DMS79 treated with DMSO at 0.1 percent for 48 hours (cell line): ENCODE results near the gene TLCD5.
A peak's percentile ranks its signal among the peaks of the same experiment; 100 is the strongest.

Experiments
- DNase-seq: peaks from one replicate; lab custom pipeline; 2025; lab: John Stamatoyannopoulos, UW

TLCD5 gene

DNA sequence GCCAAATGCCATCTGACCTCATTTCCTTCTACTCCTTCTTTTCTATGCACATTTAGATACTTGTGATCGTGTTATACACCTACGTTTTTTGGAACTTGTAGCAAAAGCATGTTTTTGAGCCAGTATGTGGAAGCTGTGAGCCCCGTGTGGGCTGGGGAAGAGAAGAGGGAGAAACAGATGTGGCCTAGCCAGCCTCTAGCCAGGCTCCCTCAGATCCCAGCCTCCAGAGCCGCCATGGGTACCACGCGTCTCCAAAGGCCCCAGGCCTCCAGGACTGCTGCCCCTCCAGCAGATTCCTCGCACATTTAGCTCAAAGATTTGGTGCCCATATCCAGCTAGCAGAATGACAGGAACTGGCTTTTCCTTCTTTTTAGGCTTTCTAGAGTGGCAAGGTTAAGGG lies 17.0 kb upstream of the TLCD5 start:
- DNase-seq: no peak

DNA sequence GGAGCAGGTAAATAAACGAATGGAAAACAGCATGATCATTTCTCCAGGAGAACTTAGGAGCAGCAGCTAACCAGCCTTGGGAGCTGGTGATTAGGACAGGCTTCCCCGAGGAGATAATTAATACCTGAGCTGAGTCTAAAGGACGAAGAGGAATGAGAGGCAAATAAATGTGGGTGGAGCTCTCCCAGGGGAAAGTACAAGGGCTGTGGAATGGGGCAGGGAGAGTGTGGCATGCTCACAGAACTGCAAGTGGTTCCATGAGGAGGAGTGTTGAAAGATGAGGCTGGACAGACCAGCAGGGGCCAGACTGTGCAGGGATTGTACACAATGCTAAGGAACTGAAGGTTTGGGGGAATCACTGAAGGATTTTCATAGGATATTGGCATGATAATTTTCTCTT lies 14.2 kb upstream of the TLCD5 start:
- DNase-seq: no peak

DNA sequence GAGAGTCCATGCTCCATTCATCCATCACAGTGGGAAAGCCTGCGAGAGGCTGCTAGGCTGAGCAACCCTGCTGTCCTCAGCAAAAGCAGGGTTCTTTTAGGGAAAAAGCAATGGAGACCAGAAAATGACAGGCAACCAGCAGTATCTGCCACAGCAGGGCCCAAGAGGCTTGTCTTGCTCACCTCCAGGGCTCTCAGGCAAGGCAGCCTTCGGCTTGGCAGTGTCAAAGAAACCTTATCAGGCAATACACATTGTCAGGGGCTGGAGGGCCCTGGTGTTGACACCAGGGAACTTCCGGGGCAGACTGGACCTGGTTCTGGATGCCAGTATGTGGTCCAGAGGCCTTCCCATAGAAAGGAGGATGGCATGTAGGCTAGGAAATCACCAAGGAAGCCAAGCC lies 10.2 kb upstream of the TLCD5 start:
- DNase-seq: no peak

DNA sequence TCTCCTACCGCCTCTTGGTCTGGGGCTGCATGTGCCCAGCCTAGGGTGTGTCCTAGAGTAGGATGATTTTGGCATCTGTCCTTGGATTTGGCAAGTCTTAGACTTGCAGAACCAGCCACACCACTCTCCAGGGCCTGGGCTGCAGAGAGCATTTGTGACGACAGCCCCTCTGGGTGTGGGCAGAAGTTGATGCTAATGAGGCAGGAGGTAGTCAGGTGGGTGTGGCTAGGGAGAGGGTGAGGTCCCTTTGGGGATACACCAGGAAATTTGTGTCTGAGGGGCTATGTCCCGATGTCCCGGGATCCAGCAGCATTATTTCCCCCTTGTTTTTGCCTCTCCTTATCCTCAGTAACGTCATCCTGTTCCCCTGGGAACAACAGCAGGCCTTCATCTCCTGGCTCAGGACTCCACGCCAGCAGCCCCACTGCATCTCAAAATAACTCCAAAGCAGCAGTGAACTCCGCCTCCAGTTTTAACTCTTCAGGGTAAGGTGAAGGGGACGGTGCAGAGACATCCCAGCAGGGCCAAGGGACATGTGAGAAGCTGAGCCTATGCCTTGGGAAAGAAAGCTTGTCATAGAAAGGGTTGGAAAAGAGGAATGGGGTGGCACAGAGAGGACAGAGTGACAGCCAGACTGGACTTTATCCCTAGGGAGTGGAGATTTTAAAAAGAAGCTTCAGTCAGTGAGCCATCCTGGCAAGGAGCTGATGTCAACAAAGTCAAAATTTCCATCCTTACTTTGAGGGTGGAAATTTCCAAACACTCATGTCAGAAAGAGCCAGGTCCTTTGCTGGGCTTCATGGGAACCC lies 8.0 kb upstream of the TLCD5 start:
- peak; percentile 86 for DNase-seq

DNA sequence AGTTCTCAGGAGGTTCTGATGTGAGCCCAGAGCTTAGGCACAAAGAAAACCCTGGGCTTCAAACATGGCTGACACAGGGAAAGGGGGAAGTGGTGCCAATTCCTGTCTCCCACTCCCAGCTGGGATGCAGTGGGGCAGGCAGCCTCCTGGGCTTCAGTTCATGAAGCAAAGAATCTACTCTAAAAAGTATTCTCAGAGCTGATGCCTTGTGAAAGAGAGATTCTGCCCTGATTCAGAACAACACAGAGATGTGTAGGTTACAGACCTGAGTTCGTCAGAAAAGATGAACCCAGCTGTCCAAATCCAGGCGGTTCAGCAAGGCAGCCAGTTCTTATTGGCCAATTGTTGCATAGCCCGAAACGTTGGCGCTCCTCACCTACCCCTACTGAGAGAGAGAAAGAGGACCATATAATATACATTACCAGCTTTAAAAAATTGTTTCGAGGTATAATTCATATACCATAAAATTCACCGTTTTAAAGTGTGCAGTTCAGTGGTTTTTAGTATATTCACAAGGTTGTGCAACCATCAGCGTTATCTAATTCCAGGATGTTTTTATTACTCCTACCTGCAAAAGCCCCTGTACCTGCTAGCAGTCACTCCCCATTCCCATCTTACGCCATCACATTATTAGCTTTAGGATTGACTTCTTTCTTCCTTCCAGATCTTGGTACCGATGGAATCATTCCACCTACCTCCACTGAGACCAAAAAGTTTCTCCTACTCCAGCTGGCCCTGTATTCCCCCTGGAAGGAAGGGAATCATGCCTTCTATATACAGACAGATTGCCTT lies 7.2 kb upstream of the TLCD5 start:
- DNase-seq: no peak

DNA sequence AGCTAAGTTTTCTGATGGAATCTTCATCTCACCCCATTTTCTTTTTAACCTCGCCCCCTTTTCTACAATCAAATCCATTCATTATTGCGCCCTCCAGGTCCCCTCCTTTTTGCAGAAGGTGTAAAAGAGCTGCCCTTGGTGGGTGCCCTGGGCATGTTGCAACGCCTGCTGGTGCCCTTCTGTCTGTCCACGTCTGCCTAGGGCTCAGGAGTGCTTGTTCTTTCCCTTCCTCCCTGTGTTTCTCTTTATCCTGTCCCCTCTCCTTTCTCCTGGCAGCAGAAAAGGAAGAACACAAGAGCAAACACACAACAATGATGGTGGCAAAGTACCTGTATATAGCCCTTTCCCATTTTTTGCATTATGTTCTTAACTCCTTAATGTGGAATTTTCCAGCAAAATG lies 6.2 kb upstream of the TLCD5 start:
- DNase-seq: no peak

DNA sequence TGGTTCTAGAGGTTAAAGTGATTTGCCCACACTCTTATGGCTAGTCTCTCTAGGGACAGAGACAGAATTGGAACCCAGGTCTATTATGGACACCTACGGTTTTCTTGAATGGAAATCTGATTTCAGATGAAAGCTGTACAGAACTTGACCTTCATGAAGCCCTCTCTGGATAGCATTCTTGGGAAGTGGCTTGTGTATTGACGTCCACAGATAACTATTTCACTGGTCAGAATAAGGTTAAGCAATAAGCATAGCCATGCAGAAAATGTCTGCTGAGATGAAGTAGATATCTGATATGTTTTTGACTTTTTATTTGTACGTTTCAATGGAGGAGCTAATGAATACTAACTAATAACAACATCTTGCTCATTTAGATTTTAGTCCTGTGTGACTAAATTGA lies 1.1 kb downstream of the TLCD5 start:
- DNase-seq: no peak

DNA sequence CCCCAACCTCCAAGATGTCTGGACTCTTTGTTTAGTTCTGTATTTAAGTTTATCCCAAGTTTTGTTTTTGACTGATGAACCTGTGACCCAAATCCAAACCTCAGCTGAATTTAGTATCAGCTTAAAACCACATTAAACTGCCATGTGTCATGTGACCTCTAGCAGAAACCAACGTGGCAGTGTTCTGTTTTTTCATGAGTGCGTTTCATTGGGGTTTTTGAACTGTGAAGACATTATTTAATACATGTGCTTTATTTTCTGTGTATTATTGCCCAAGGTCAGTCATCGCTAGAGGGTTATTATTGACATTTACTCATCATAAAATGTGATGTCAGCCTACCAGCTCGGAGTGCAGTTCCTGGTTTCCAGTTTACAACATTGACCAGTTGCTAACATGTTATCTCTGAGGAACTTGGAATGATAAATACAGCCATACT lies 1.8 kb downstream of the TLCD5 start:
- no peak for DNase-seq

DNA sequence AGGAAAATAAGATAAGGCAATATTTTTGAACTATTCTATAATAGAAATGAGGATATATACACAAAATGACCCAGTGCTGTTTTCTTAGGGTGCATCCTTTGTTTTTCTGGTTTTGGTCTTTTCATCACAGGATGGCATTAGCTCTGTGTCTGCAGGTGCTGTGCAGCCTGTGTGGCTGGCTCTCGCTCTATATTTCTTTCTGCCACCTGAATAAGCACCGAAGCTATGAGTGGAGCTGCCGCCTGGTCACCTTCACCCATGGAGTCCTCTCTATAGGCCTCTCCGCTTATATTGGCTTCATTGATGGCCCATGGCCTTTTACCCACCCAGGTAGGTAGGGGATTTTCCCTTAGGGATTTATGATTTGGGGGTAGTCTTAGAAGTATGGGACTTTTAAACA lies 2.2 kb downstream of the TLCD5 start:
- DNase-seq: no peak

DNA sequence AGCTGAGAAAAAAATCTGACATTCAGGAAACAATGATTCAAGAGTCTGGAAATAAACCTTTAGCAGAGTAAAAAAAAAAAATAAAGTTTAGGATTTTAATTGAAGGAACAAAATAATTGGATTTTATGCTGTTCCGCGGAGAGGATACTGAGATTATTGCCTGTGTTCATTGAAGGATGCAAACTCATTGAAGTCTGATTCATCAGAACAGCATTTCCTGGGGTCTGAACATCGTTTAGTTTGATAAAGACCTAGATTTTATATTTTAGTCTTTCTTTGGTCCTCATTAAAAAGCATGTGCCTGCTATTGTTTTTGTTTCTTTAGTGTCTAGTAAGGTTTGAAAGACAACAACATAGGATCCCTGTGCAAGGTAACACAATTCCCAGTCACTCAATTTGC lies 4.5 kb downstream of the TLCD5 start:
- no peak for DNase-seq

DNA sequence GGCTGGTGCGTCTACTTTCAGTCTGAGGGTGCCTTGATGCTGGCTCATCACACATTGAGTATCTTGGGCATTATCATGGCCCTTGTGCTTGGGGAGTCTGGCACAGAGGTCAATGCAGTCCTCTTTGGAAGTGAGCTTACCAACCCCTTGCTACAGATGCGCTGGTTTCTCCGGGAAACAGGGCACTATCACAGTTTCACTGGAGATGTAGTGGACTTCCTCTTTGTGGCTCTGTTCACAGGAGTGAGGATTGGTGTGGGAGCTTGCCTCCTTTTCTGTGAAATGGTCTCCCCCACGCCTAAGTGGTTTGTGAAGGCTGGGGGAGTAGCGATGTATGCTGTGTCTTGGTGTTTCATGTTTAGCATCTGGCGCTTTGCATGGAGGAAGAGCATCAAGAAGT lies 4.9 kb downstream of the TLCD5 start:
- no peak for DNase-seq

DNA sequence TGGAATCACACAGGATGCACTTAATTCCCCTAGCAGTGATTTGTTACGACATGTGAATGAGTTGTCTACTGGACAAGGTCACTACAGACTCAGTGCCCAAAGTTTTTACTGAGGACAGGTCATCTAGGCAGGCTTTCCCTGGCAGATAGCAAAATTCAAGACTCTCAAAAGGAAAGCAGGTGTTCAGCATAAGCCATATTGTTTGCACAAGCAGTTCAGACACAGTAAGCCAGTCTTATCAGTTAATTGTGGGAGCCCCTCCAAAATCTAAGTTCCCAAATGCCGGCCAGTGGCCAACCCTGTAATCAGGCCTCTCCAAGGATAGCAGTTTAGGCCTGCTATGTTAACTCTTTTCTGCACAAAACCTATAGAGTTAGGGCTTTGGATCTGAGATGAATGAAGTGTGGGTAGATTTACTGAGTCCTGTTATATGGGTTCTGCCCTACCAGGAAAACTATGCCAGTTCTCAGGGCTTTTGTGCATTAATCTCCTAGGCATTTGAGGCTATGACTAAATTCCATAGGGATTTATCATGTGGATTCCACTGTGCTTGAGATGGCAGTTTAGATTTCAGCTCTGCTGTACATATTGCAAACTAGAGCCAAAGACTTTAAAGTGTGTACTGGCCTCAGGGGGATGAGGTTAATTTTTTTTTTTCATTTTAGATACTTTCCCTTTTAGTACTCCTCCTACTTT lies 6.3 kb downstream of the TLCD5 start:
- DNase-seq: no peak

DNA sequence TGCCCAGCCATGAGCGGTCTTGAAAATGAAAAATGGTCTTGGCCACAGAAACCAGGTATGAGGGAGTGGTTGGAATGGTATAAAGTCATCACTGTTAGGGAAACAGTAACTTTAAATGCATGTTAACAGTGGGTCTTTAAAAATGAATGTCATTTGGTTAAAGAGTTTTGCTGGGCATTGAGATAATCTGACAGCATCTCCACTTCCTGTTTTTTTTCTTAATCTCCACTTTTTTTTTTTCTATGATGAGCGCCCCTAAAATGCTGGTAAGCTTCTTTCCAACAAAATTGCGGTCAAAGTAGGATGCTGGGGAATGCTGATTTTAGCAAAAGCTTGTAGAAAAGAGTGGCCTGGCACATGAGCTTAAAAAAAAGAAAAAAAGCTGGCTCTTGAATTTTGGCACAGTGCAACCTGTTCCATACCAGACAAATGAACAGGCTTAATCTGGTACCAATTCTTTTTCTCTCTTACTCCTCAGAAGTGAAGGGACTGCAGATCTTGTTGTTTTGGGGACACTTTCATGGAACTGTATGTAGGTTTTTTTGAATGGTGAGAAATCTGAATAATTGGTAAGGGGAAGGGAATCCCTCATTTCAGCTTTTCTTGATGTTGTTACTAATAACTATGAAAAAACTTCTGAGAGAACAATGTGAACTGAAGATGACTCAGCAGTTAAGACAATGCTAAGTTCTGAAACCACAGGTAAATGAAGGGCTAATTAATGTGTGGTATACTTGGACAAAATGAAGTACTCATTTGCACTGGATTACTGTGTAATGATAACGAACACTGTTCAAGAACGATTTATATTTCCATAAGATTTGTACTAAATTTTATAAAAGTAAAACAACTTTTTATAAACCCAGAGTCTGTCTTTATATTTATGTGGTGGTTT lies 8.0 kb downstream of the TLCD5 start:
- DNase-seq: no peak

DNA sequence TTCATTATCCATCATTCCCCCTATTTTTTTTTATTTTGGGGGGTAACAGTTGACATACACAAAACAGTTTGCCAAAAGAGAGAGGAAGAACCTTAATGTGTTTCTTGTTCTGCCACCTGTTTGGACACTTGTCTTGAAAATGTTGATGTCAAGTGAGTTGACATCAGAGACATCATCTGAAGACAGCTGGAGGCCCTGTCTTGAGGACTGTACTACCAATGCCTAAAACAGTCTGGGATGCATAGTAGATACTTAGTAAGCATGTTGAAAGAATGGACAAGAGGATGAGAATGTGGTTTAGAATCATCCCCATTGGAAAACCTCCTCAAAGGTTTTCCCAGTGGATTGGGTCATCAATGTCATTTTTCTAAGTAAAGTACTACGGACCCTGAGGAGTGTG lies 8.7 kb downstream of the TLCD5 start:
- no peak for DNase-seq

DNA sequence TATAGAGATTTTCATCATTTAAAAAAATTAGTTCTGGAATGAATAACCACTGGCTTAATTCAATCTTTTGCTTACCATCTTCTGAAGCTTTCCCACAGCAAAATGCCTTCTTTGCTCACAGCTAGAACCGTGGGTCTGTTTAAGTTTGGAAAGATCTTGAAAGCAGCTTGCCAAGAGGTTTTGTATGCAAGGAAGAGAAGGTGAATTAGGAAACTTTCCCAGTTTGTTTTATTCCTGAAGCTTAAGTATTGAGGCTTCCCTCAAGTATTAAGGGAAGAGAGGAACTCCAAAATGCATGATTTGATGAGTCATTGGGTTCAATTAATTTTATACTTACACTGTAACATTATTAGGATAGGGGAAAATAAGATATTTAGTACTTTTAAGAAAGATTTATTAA lies 9.2 kb downstream of the TLCD5 start:
- DNase-seq: no peak

DNA sequence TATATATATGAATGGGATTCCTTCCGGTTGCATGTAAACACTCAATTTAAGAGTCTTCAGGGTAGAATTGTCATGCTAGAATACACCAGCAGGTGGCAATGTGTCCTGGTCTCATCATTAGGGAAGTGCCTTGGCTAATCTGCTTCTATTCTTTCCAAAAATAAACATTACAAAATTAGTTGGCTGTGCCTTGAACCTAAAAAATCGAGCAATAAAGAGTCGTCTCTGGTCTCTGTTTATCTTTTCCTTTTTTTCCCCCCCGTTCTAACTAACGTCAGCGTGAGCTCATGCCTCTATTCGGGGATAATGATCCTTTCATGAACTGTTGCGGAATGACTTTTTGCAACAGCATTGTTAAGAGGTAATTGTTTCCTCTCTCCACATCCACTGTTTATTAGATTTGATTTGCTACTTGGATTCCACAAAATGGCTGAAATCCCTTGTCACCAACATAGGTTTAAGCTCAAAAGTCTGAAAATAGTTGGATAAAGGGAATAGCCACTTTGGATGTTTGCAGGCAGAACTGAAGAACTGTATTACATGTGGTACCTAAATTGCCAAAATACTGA lies 9.9 kb downstream of the TLCD5 start:
- peak; percentile 97 for DNase-seq

DNA sequence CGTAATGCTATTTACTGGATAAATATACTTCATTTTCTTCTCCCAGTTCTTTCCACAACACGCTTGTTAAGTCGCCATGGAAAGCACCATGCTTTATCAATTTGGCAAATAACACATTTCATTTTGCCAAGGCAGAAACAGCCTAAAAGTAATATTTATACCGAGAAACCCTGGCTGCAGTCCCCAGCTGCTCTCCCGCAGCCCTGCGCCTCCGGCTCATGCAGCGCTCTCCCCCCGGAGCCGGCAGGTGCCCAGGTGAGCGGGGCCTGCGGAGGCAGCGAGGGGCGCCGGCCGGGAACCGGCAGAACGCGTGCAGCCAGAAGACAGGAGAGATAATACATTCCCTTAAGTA lies 10.4 kb downstream of the TLCD5 start:
- DNase-seq: peak; percentile 86

DNA sequence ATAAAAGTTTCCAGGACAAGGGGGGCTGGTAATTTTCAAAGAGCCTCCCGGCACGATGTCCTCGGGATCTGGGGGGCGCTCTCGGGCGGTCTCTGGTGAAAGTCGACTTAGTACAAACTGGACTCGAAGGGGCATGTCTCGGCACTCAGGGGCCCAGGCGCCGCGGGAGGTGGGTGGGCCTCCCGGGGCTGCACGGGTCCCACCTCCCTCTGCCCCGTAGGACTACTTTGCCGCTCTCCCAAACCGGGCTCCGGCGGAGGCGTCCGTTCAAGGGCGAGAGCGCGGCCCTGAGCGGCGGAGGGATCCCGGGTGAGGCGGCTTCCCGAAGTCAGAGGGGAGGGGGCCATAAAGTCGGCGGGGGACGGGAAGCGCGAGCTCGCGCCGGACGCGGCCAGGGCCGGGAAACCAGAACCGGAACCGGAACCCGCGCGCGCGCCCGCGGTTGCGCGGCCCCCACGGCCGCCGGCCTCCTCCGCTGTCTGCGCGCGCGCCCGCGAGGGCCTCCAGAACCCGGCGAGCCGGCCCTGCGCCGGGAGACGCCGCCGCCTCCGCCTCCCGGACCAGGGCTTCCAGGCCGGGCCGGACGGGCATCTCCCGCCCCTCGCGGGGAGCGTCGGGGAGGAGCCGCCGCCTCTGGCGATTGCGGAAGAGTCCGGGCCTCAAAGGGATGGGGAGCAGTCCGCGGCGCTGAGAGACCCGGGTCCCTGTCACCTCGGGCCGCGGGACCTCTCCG lies 11.0 kb downstream of the TLCD5 start, which contains the start of gene ARHGEF12:
TSS of gene ARHGEF12 (plus strand) at position 506 of the 733 bp plus-strand sequence. CDS start 831 bp downstream, outside the sequence.
- DNase-seq: peak; percentile 92

DNA sequence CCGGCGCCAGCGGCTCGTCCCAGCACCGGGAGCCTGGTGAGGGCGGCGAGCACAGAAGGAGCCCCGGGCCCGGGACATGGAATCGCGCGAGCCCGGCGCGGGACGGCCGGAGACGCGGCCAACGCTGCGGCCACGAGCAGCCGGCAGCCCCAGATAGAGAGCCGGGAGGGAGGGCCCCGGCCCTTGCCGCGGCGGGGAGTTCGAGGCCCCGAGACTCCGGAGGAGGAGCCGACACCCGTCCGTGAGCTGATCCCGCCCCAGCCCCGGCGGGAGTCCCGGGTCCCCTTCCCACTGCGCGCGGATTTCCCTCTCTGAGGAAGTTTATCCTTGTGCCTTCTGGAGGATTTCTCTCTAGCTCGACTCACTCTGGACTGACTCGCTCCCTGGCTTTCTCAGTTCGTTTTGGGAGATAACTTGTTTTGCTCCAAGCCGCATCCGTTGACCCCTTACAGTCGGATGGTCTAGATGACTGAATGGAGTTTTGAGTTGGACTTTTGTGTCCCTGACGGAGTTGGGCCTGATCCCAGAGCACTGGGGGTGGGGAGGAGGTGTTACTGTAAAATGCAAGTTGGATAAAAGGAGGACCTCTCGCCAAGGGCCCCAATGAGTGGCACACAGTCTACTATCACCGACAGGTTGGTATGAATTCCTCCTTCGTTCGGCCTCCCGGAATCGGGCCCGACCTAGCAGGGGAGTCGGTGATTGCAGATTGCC lies 11.7 kb downstream of the TLCD5 start:
- peak; percentile 49 for DNase-seq
